HepG2 (cell line): ENCODE measurements around the gene MICAL3. TPM values are rescaled to one million over a fixed set of nuclear protein-coding genes. Genes with fewer than 3 reads are reported as not detected.

Source experiments
- CHD2 ChIP-seq: IDR thresholded peaks from 2 replicates; pipeline ENCODE4 v1.6.1; 2011; ENCODE audit warnings: low read depth, low read length, improper control_type of control experiment
- FOXJ3 ChIP-seq: sonication (generic); formaldehyde crosslinking; IDR thresholded peaks from 2 replicates; pipeline ENCODE4 v1.4.0; 2020; ENCODE audit warnings: missing genetic modification reagents, mild to moderate bottlenecking, borderline replicate concordance
- FOXM1 ChIP-seq: sonication (generic); formaldehyde crosslinking; IDR thresholded peaks from 2 replicates; pipeline ENCODE4 v1.5.0; 2020; ENCODE audit warnings: missing genetic modification reagents
- JUNB ChIP-seq: sonication (generic); formaldehyde crosslinking; IDR thresholded peaks from 2 replicates; pipeline ENCODE4 v1.8.0; 2022; ENCODE audit warnings: missing genetic modification reagents, mild to moderate bottlenecking, borderline replicate concordance
- MBD4 ChIP-seq: IDR thresholded peaks from 2 replicates; pipeline ENCODE4 v1.6.1; 2012; ENCODE audit warnings: low read length, inconsistent platforms, borderline replicate concordance
- PAF1 ChIP-seq: IDR thresholded peaks from 2 replicates; pipeline ENCODE4 v1.6.1; 2016; ENCODE audit warnings: missing genetic modification reagents, missing compliant biosample characterization
- PHF20 ChIP-seq: sonication (generic); formaldehyde crosslinking; IDR thresholded peaks from 2 replicates; pipeline ENCODE4 v1.5.0; 2020; ENCODE audit warnings: mild to moderate bottlenecking, missing genetic modification reagents
- ZFAT ChIP-seq: sonication (generic); formaldehyde crosslinking; conservative IDR thresholded peaks from 2 replicates; pipeline ENCODE4 v1.8.1; 2023; ENCODE audit warnings: missing genetic modification reagents, inconsistent platforms
- ZNF292 ChIP-seq: sonication (generic); formaldehyde crosslinking; IDR thresholded peaks from 2 replicates; pipeline ENCODE4 v1.8.1; 2022; ENCODE audit warnings: mild to moderate bottlenecking, low read depth, missing genetic modification reagents, borderline replicate concordance
- ZNF589 ChIP-seq: sonication (generic); formaldehyde crosslinking; conservative IDR thresholded peaks from 2 replicates; pipeline ENCODE4 v1.8.0; 2022; ENCODE audit warnings: mild to moderate bottlenecking, moderate library complexity, missing genetic modification reagents
- polyA plus RNA-seq, 8 experiments: library from polyadenylated mRNA; depleted of rRNA in 3 of 8; stranded (reverse) in 7 of 8; unstranded in 1 of 8; fragments of >200 nt; fragmentation: Illumina TruSeq in 4 of 8; extraction: Trizol in 4 of 8; gene quantifications; 2 replicates each; pipeline versions ENCODE4 v1.2.1 to v1.2.3, GENCODE V29; 2011 to 2016; ENCODE audit warnings: low read depth in 4 of 8, missing spikeins in 1 of 8, mixed read lengths in 1 of 8; ENCODE audit not compliant: insufficient read depth in 1 of 8
- total RNA-seq, 5 experiments: library from RNA; depleted of rRNA; stranded (reverse); fragments of >200 nt; fragmentation: Illumina TruSeq; extraction: Trizol; gene quantifications; 2 replicates each; pipeline ENCODE4 v1.2.3, GENCODE V29; 2016; ENCODE audit warnings: low read depth in 1 of 5
- TF ChIP-seq, protein P1 (sequence below): sonication (generic); formaldehyde crosslinking; IDR thresholded peaks from 2 replicates; pipeline ENCODE4 v1.8.0; 2022; ENCODE audit warnings: mild to moderate bottlenecking, missing genetic modification reagents; ENCODE audit not compliant: insufficient replicate concordance
- TF ChIP-seq, protein P2 (sequence below): sonication (generic); formaldehyde crosslinking; IDR thresholded peaks from 2 replicates; pipeline ENCODE4 v1.8.0; 2022; ENCODE audit warnings: mild to moderate bottlenecking, missing genetic modification reagents, moderate library complexity
- TF ChIP-seq, protein P3 (sequence below): sonication (generic); formaldehyde crosslinking; IDR thresholded peaks from 2 replicates; pipeline ENCODE4 v1.4.0; 2020; ENCODE audit warnings: missing genetic modification reagents, borderline replicate concordance
- TF ChIP-seq, protein P4 (sequence below): sonication (generic); formaldehyde crosslinking; IDR thresholded peaks from 2 replicates; pipeline ENCODE4 v1.4.0; 2020; ENCODE audit warnings: mild to moderate bottlenecking, missing genetic modification reagents
- TF ChIP-seq, protein P5 (sequence below): sonication (generic); formaldehyde crosslinking; IDR thresholded peaks from 2 replicates; pipeline ENCODE4 v1.9.0; 2021; ENCODE audit warnings: missing genetic modification reagents, mild to moderate bottlenecking, borderline replicate concordance
- TF ChIP-seq, protein P6 (sequence below): sonication (generic); formaldehyde crosslinking; IDR thresholded peaks from 2 replicates; pipeline ENCODE4 v1.9.0; 2021; ENCODE audit warnings: missing genetic modification reagents, borderline replicate concordance

The MICAL3 gene
- total and polyA plus RNA-seq, 2 of the 13 experiments (the other 11 are each of a cell fraction or from before 2014, with no cell fraction given): 5.3 to 12.5 TPM

DNA sequence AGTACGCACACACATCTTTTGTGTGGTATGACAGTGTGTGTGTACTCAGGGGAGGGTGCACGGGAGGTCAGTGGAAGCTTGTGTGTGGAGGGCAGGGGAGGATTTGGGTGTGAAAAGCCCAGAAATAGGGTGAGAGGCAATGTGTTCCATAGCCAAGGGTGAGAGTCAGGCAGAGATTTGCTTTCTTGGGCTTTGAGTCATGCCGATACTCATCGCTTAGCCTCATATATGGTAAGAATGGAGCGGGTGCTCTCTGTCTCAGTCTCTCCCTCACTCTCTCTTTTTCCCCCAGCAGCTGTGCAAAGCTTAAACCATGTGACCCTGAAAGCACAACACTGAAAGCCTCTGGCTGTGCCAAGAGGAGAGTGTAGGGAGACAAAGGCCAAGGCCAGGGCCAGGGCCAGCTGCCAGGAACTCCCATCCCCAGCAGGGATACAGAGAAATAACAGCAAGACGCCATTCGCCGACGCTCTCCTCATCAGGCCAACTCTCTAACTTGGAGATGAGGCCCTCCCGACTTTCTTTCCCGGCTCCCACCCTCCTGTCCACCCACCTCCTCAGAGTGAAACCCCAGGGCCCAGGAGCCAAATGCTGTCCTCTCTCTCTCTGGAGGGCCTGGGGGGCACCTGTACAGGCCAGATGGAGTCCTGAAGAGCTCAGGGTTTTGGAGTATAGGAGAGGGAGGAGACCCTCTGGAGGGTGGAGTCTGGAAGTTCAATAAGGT lies 20.3 kb upstream of the MICAL3 start (continued):
- TF ChIP-seq ZNF589 (CRISPR knock-in tag) (no peak), FOXJ3 (CRISPR knock-in tag) (peak; percentile 73; the same call in 1 of the 2 replicates), ZNF292 (peak; percentile 97), PHF20 (CRISPR knock-in tag) (no peak), CHD2 (no peak), MBD4 (no peak), JUNB (CRISPR knock-in tag) (no peak), FOXM1 (CRISPR knock-in tag) (no peak), ZFAT (CRISPR knock-in tag) (no peak), PAF1 (no peak)
- TF ChIP-seq, protein P1, sequence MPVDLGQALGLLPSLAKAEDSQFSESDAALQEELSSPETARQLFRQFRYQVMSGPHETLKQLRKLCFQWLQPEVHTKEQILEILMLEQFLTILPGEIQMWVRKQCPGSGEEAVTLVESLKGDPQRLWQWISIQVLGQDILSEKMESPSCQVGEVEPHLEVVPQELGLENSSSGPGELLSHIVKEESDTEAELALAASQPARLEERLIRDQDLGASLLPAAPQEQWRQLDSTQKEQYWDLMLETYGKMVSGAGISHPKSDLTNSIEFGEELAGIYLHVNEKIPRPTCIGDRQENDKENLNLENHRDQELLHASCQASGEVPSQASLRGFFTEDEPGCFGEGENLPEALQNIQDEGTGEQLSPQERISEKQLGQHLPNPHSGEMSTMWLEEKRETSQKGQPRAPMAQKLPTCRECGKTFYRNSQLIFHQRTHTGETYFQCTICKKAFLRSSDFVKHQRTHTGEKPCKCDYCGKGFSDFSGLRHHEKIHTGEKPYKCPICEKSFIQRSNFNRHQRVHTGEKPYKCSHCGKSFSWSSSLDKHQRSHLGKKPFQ: no peak
- TF ChIP-seq, protein P2, sequence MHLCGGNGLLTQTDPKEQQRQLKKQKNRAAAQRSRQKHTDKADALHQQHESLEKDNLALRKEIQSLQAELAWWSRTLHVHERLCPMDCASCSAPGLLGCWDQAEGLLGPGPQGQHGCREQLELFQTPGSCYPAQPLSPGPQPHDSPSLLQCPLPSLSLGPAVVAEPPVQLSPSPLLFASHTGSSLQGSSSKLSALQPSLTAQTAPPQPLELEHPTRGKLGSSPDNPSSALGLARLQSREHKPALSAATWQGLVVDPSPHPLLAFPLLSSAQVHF (CRISPR knock-in tag): no peak
- TF ChIP-seq, protein P3, sequence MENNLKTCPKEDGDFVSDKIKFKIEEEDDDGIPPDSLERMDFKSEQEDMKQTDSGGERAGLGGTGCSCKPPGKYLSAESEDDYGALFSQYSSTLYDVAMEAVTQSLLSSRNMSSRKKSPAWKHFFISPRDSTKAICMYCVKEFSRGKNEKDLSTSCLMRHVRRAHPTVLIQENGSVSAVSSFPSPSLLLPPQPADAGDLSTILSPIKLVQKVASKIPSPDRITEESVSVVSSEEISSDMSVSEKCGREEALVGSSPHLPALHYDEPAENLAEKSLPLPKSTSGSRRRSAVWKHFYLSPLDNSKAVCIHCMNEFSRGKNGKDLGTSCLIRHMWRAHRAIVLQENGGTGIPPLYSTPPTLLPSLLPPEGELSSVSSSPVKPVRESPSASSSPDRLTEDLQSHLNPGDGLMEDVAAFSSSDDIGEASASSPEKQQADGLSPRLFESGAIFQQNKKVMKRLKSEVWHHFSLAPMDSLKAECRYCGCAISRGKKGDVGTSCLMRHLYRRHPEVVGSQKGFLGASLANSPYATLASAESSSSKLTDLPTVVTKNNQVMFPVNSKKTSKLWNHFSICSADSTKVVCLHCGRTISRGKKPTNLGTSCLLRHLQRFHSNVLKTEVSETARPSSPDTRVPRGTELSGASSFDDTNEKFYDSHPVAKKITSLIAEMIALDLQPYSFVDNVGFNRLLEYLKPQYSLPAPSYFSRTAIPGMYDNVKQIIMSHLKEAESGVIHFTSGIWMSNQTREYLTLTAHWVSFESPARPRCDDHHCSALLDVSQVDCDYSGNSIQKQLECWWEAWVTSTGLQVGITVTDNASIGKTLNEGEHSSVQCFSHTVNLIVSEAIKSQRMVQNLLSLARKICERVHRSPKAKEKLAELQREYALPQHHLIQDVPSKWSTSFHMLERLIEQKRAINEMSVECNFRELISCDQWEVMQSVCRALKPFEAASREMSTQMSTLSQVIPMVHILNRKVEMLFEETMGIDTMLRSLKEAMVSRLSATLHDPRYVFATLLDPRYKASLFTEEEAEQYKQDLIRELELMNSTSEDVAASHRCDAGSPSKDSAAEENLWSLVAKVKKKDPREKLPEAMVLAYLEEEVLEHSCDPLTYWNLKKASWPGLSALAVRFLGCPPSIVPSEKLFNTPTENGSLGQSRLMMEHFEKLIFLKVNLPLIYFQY (CRISPR knock-in tag): no peak
- TF ChIP-seq, protein P4, sequence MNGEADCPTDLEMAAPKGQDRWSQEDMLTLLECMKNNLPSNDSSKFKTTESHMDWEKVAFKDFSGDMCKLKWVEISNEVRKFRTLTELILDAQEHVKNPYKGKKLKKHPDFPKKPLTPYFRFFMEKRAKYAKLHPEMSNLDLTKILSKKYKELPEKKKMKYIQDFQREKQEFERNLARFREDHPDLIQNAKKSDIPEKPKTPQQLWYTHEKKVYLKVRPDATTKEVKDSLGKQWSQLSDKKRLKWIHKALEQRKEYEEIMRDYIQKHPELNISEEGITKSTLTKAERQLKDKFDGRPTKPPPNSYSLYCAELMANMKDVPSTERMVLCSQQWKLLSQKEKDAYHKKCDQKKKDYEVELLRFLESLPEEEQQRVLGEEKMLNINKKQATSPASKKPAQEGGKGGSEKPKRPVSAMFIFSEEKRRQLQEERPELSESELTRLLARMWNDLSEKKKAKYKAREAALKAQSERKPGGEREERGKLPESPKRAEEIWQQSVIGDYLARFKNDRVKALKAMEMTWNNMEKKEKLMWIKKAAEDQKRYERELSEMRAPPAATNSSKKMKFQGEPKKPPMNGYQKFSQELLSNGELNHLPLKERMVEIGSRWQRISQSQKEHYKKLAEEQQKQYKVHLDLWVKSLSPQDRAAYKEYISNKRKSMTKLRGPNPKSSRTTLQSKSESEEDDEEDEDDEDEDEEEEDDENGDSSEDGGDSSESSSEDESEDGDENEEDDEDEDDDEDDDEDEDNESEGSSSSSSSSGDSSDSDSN (CRISPR knock-in tag): no peak
- TF ChIP-seq, protein P5, sequence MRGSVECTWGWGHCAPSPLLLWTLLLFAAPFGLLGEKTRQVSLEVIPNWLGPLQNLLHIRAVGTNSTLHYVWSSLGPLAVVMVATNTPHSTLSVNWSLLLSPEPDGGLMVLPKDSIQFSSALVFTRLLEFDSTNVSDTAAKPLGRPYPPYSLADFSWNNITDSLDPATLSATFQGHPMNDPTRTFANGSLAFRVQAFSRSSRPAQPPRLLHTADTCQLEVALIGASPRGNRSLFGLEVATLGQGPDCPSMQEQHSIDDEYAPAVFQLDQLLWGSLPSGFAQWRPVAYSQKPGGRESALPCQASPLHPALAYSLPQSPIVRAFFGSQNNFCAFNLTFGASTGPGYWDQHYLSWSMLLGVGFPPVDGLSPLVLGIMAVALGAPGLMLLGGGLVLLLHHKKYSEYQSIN: no peak
- TF ChIP-seq, protein P6, sequence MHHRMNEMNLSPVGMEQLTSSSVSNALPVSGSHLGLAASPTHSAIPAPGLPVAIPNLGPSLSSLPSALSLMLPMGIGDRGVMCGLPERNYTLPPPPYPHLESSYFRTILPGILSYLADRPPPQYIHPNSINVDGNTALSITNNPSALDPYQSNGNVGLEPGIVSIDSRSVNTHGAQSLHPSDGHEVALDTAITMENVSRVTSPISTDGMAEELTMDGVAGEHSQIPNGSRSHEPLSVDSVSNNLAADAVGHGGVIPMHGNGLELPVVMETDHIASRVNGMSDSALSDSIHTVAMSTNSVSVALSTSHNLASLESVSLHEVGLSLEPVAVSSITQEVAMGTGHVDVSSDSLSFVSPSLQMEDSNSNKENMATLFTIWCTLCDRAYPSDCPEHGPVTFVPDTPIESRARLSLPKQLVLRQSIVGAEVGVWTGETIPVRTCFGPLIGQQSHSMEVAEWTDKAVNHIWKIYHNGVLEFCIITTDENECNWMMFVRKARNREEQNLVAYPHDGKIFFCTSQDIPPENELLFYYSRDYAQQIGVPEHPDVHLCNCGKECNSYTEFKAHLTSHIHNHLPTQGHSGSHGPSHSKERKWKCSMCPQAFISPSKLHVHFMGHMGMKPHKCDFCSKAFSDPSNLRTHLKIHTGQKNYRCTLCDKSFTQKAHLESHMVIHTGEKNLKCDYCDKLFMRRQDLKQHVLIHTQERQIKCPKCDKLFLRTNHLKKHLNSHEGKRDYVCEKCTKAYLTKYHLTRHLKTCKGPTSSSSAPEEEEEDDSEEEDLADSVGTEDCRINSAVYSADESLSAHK (CRISPR knock-in tag): no peak
